ENCODE results near the gene POU3F1.

POU3F1 gene

DNA sequence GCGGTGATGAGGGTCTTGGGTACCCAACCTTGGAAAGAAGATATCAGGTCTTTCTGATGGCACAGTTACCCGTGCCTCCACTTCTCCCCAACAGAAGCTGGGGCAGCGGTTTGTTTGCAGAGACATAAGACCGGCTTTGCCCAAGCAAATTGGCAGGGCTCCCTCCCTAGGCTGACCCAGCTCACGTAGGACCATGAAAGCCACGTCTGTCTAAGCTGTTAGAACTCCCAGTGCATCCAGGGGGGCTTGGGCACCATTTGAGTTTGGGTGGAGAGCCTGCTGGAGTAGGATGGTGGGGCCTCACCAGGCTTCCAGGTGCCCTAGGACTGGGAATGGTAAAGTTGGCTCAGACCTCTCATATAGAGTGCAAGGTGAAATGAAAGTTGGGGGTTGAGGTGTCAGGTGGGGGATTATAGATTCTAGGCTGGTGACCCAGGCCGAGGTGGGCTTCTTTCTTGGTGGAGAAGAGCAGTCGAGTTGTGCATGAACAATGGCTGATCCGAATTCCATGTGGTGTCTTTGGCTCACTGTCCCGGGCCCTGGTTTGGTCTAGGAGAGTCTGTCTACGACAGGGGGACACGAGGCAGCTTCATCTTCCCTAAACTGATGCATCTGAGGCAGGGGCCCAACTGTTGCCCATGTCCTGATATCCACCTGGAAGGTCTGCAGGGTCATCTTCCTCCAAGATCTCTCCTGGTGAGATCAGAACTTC, 3.4 kb downstream of the POU3F1 start (continued):
- TF ChIP-seq, protein P1, sequence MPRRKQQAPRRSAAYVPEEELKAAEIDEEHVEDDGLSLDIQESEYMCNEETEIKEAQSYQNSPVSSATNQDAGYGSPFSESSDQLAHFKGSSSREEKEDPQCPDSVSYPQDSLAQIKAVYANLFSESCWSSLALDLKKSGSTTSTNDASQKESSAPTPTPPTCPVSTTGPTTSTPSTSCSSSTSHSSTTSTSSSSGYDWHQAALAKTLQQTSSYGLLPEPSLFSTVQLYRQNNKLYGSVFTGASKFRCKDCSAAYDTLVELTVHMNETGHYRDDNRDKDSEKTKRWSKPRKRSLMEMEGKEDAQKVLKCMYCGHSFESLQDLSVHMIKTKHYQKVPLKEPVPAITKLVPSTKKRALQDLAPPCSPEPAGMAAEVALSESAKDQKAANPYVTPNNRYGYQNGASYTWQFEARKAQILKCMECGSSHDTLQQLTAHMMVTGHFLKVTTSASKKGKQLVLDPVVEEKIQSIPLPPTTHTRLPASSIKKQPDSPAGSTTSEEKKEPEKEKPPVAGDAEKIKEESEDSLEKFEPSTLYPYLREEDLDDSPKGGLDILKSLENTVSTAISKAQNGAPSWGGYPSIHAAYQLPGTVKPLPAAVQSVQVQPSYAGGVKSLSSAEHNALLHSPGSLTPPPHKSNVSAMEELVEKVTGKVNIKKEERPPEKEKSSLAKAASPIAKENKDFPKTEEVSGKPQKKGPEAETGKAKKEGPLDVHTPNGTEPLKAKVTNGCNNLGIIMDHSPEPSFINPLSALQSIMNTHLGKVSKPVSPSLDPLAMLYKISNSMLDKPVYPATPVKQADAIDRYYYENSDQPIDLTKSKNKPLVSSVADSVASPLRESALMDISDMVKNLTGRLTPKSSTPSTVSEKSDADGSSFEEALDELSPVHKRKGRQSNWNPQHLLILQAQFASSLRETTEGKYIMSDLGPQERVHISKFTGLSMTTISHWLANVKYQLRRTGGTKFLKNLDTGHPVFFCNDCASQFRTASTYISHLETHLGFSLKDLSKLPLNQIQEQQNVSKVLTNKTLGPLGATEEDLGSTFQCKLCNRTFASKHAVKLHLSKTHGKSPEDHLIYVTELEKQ (tag by site-specific recombination; IDR thresholded peaks at IDR 0.05; ENCODE audit: borderline replicate concordance), result no peak
- TF ChIP-seq ZNF610 (tag by site-specific recombination; IDR thresholded peaks at IDR 0.05; ENCODE audit: borderline replicate concordance) (no peak), RBAK (tag by site-specific recombination; IDR thresholded peaks at IDR 0.05) (no peak)

DNA sequence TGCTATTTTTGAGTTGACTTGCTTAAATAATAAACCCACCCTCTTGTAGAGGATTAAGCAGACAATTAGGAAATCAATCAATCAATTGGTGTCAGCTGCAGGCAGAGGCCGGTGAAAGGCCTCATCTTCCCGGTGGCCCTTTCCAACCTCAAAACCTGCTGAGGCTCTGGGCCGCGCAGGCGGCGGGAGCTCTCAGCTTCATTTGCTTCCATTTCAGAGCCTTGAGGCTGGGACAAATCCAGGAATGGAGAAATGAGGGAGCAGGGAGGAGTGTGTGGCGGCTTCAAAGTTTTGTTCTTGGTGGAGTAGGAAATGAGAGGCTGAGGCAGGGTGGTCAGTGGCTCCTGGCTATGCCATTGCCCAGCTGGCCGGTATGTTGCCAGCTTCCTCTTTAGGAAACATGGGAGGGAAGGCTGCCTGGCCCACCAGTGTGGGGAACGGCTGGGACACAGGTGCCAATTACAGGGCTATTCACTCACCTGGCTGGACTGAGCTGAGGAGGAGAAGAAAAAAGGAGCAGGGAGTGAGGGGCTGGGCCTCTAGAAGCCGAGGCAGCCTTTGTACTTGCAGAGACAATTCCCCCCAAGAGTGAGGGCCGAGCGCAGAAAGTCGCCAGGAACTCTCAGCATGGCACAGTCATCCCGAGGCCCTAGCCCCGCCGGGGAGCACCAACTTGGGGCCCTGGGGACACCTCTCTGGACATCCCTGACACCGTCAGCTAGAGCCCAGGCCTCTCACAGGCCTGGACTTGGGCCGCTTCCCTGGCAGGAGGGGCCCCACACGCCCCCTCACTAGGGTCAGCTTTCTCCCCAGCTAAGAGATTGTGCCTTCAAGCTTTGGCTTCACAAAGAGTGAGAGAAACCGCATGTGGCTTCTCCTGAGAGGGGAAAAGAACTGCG, 4.4 kb downstream of the POU3F1 start:
- H3K27ac ChIP-seq (ENCODE audit: extremely low read depth, low read depth, low read length), result no peak overlapping the region
- H3K36me3 ChIP-seq (ENCODE audit: control insufficient read depth in 2 of 2, insufficient read depth in 1 of 2, low read length in 2 of 2), result no peaks in the 10 kb centered on the region
- no peaks in the 10 kb centered on the region for H3K9me3 ChIP-seq (ENCODE audit: control insufficient read depth, insufficient read depth, low read depth, low read length)
- POLR2A ChIA-PET, result no interaction called here
- H3K4me3 ChIP-seq (ENCODE audit: low read depth, low read length), result no peak overlapping the region
- CTCF ChIA-PET, result interaction anchor here (0.9 to 1.4 kb wide), 3 partner anchors 12 to 16 kb away, joined by 4 to 5 read pairs (median 4); no protein-coding TSS in a partner anchor
- H3K4me1 ChIP-seq (ENCODE audit: control insufficient read depth, insufficient read depth, low read length), result no peaks in the 10 kb centered on the region
- TF ChIP-seq ZNF610 (tag by site-specific recombination; IDR thresholded peaks at IDR 0.05; ENCODE audit: borderline replicate concordance) (no peak), ZFHX2 (tag by site-specific recombination; conservative IDR thresholded peaks at IDR 0.05) (peak; percentile 23; the same call in 1 of the 2 replicates), ZFP41 (tag by site-specific recombination; IDR thresholded peaks at IDR 0.05; ENCODE audit: borderline replicate concordance) (no peak), ZNF549 (tag by site-specific recombination; IDR thresholded peaks at IDR 0.05) (no peak), KLF10 (tag by site-specific recombination; IDR thresholded peaks at IDR 0.05) (no peak)

DNA sequence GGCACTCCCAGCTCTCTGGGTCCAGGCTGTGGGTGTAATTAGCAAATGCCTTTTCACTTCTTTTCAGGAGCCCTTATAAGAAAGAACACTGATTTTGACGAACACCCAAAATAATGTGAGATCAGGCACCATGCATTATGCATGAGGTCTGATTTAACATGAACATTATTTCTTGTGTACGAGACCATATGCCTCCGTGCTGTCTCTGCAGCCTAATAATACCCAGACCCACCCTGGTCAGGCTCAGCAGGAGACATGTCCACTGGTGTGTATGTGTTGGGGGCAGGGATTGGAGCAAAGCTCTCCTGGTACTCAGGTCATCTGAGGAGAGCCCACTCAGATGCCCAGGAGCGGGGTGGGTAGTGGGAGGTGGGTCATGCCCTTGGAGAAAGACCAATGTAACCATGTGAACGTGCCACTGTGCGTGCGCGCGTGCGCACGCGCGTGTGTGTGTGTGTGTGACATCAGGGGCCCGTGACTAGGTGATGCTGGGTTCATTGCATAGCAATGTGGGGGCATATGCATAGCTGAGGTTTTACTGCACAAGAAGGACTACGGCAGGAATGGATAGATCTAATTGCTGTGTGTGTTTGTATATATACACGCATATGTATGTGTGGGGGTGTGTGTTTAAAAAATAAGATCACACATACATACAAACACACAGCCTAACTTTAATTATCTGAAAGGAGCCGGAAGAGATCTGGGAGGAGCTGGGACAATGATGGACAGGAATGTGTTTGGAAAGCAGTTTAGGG, 7.1 kb downstream of the POU3F1 start:
- Histone ChIP-seq H3K4me1 (ENCODE audit: control insufficient read depth, insufficient read depth, low read length) (no peaks in the 10 kb centered on the region), H3K9me3 (ENCODE audit: control insufficient read depth, insufficient read depth, low read depth, low read length) (no peaks in the 10 kb centered on the region), H3K4me3 (ENCODE audit: low read depth, low read length) (no peak overlapping the region), H3K36me3 (ENCODE audit: control insufficient read depth in 2 of 2, insufficient read depth in 1 of 2, low read length in 2 of 2) (no peaks in the 10 kb centered on the region), H3K27ac (ENCODE audit: extremely low read depth, low read depth, low read length) (no peak overlapping the region)
- ChIA-PET POLR2A (no interaction called here), CTCF (interaction anchor here (0.7 to 1.5 kb wide), 5 partner anchors 10 to 794 kb away, joined by 3 to 8 read pairs (median 3); no protein-coding TSS in a partner anchor)
- TF ChIP-seq ZFP69B (tag by site-specific recombination; IDR thresholded peaks at IDR 0.05) (no peak), ZSCAN30 (tag by site-specific recombination; IDR thresholded peaks at IDR 0.05) (no peak)

DNA sequence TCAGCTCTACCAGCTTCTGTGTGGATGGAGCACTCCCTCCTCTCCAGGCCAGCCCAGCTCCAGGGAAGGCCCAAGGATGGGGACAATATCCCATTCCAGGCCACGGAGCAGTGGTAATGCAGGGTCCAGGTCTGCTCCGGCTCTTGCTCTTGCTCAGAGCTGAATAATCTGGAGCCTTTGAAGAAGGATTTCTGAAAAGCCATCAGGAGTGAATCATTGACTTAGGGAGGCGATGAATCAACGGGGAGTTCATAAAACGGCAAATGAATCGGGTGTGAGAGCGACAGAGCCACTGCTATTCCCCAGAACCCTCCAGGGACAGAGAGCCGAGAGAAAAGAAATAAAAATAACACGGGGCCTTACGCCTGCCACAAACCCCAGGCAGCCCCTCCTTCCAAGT, 7.7 kb downstream of the POU3F1 start:
- ChIA-PET CTCF (interaction anchor here (1.2 kb wide), 1 partner anchor 794 kb away, joined by 3 read pairs; no protein-coding TSS in a partner anchor), POLR2A (interaction anchor here (0.6 kb wide), 1 partner anchor 9 kb away, joined by 3 read pairs; no protein-coding TSS in a partner anchor)
- no peaks in the 10 kb centered on the region for H3K9me3 ChIP-seq (ENCODE audit: control insufficient read depth, insufficient read depth, low read depth, low read length)
- no peaks in the 10 kb centered on the region for H3K4me1 ChIP-seq (ENCODE audit: control insufficient read depth, insufficient read depth, low read length)
- no peak overlapping the region for H3K4me3 ChIP-seq (ENCODE audit: low read depth, low read length)
- no peaks in the 10 kb centered on the region for H3K36me3 ChIP-seq (ENCODE audit: control insufficient read depth in 2 of 2, insufficient read depth in 1 of 2, low read length in 2 of 2)
- H3K27ac ChIP-seq (ENCODE audit: extremely low read depth, low read depth, low read length), result no peak overlapping the region
- TF ChIP-seq, protein P2, sequence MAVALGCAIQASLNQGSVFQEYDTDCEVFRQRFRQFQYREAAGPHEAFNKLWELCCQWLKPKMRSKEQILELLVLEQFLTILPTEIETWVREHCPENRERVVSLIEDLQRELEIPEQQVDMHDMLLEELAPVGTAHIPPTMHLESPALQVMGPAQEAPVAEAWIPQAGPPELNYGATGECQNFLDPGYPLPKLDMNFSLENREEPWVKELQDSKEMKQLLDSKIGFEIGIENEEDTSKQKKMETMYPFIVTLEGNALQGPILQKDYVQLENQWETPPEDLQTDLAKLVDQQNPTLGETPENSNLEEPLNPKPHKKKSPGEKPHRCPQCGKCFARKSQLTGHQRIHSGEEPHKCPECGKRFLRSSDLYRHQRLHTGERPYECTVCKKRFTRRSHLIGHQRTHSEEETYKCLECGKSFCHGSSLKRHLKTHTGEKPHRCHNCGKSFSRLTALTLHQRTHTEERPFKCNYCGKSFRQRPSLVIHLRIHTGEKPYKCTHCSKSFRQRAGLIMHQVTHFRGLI (tag by site-specific recombination; IDR thresholded peaks at IDR 0.05), result no peak
- TF ChIP-seq TRIM28 (IDR thresholded peaks at IDR 0.05; ENCODE audit: borderline replicate concordance, low read length), result no peak
- TF ChIP-seq ZNF792 (tag by site-specific recombination; IDR thresholded peaks at IDR 0.05), result no peak
- TF ChIP-seq, protein P3, sequence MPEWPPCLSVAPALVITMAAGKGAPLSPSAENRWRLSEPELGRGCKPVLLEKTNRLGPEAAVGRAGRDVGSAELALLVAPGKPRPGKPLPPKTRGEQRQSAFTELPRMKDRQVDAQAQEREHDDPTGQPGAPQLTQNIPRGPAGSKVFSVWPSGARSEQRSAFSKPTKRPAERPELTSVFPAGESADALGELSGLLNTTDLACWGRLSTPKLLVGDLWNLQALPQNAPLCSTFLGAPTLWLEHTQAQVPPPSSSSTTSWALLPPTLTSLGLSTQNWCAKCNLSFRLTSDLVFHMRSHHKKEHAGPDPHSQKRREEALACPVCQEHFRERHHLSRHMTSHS (tag by site-specific recombination; IDR thresholded peaks at IDR 0.05), result no peak
- no peak for TF ChIP-seq GLI2 (tag by site-specific recombination; IDR thresholded peaks at IDR 0.05; ENCODE audit: borderline replicate concordance, low read depth)
